Glutamatergic neuron (in vitro differentiated cells): Measurements from ENCODE around the gene PPP5C. TPM values are rescaled to one million over a fixed set of nuclear protein-coding genes. Genes with fewer than 3 reads are reported as not detected.
A peak's percentile ranks its signal among the peaks of the same experiment; 100 is the strongest.
"Not testable (repeated sequence)": the region's sequence is repeated elsewhere in the genome, so short reads cannot be mapped to it uniquely, and the experiment has no call there.

ENCODE experiments used
- DNase-seq: peaks from one replicate; pipeline ENCODE4 v3.0.0; 2022
- H3K27ac Mint-ChIP-seq: one replicate; pipeline ENCODE4 v1.8.0; 2020; ENCODE audit warnings: mild to moderate bottlenecking, mixed read lengths, inconsistent platforms; ENCODE audit not compliant: unreplicated experiment
- H3K27me3 Mint-ChIP-seq: one replicate; pipeline ENCODE4 v1.8.0; 2020; ENCODE audit warnings: mild to moderate bottlenecking, moderate library complexity, mixed read lengths, inconsistent platforms; ENCODE audit not compliant: unreplicated experiment
- H3K36me3 Mint-ChIP-seq: one replicate; pipeline ENCODE4 v1.8.0; 2020; ENCODE audit warnings: mild to moderate bottlenecking, mixed read lengths, inconsistent platforms; ENCODE audit not compliant: unreplicated experiment
- H3K4me1 Mint-ChIP-seq: one replicate; pipeline ENCODE4 v1.8.0; 2020; ENCODE audit warnings: mild to moderate bottlenecking, low read depth, mixed read lengths, inconsistent platforms; ENCODE audit not compliant: unreplicated experiment
- H3K4me3 Mint-ChIP-seq: one replicate; pipeline ENCODE4 v1.8.0; 2020; ENCODE audit warnings: mild to moderate bottlenecking, mixed read lengths, inconsistent platforms; ENCODE audit not compliant: unreplicated experiment
- H3K9me3 Mint-ChIP-seq: one replicate; pipeline ENCODE4 v1.8.0; 2020; ENCODE audit warnings: mild to moderate bottlenecking, moderate library complexity, mixed read lengths, inconsistent platforms; ENCODE audit not compliant: unreplicated experiment
- CTCF ChIP-seq: fragments of 200-600 bp; sonication (generic); IDR thresholded peaks from one replicate; pipeline ENCODE4 v1.5.0; 2021; ENCODE audit not compliant: partially characterized antibody, unreplicated experiment
- total RNA-seq: library from RNA; stranded (reverse); fragmentation: NEBNext Ultra II Directional; extraction: Animal tissue kit (Norgen Biotek cat#: 25700); gene quantifications from one replicate; pipeline ENCODE4 v1.2.1, GENCODE V29; 2021; ENCODE audit not compliant: unreplicated experiment

The PPP5C gene
- total RNA-seq, 1 donor from 2014 or later = 85.8 TPM

GRCh38 chr19:46427518-46428045 is 80.7 kb downstream of the PPP5C start:
- no peak overlapping the region for H3K27ac Mint-ChIP-seq
- TF ChIP-seq CTCF = no peak
- H3K4me3 Mint-ChIP-seq = peak overlapping the region; percentile 96
- H3K27me3 Mint-ChIP-seq = peaks cover 5% of the 10 kb centered on the region
- no peak for DNase-seq
- peaks cover 9% of the 10 kb centered on the region for H3K4me1 Mint-ChIP-seq
- H3K9me3 Mint-ChIP-seq = peaks cover 7% of the 10 kb centered on the region
- no peaks in the 10 kb centered on the region for H3K36me3 Mint-ChIP-seq

GRCh38 chr19:46428239-46429135 is 81.6 kb downstream of the PPP5C start, which contains the start of gene PNMA8C:
Gene PNMA8C (minus strand): TSS chr19:46428936. CDS start chr19:46428359, 577 bp downstream.
- Mint-ChIP-seq H3K27ac (no peak within 1 kb of the TSS), H3K27me3 (peaks cover 5% of the 10 kb centered on the region), H3K9me3 (peaks cover 7% of the 10 kb centered on the region), H3K4me3 (peak within 1 kb of the TSS; percentile 91), H3K4me1 (peaks cover 9% of the 10 kb centered on the region), H3K36me3 (no peaks in the 10 kb centered on the region)
- DNase-seq = peak; percentile 90
- TF ChIP-seq CTCF = no peak

GRCh38 chr19:46429999-46430398 is 83.1 kb downstream of the PPP5C start:
- H3K4me1 Mint-ChIP-seq = peaks cover 9% of the 10 kb centered on the region
- H3K27ac Mint-ChIP-seq = no peak overlapping the region
- DNase-seq = no peak
- H3K4me3 Mint-ChIP-seq = no peak overlapping the region
- peaks cover 5% of the 10 kb centered on the region for H3K27me3 Mint-ChIP-seq
- no peak for TF ChIP-seq CTCF
- H3K36me3 Mint-ChIP-seq = no peaks in the 10 kb centered on the region
- peaks cover 7% of the 10 kb centered on the region for H3K9me3 Mint-ChIP-seq

- H3K9me3 Mint-ChIP-seq = peaks cover 7% of the 10 kb centered on the region
- H3K36me3 Mint-ChIP-seq = no peaks in the 10 kb centered on the region
- no peak overlapping the region for H3K4me3 Mint-ChIP-seq
- H3K27me3 Mint-ChIP-seq = peaks cover 5% of the 10 kb centered on the region
- peak; percentile 35 for TF ChIP-seq CTCF
- H3K27ac Mint-ChIP-seq = no peak overlapping the region
- no peak for DNase-seq
- peaks cover 7% of the 10 kb centered on the region for H3K4me1 Mint-ChIP-seq
Observed at GRCh38 chr19:46431824-46432223, 84.9 kb downstream of the PPP5C start.

GRCh38 chr19:46433470-46433869 is 86.6 kb downstream of the PPP5C start:
- not testable (repeated sequence) for DNase-seq, H3K27ac Mint-ChIP-seq, H3K4me3 Mint-ChIP-seq, H3K36me3 Mint-ChIP-seq, H3K9me3 Mint-ChIP-seq, H3K27me3 Mint-ChIP-seq, H3K4me1 Mint-ChIP-seq
